GM12865 (cell line): ENCODE data around the gene SDCBP2.

Source experiments
- DNase-seq: peaks from one replicate; pipeline ENCODE4 v3.0.0; 2010; ENCODE audit warnings: low read depth
- H3K4me3 ChIP-seq: 2 replicates; pipeline ENCODE4 v1.5.1; 2011; ENCODE audit warnings: mild to moderate bottlenecking, low read depth, low read length, control low read depth
- CTCF ChIP-seq: IDR thresholded peaks from 2 replicates; pipeline ENCODE4 v1.5.1; 2011; ENCODE audit warnings: low read length, control low read depth, low read depth, inconsistent platforms; ENCODE audit not compliant: insufficient read depth; ENCODE audit errors: missing control alignments

SDCBP2 gene

GRCh38 chr20:1273366-1273765 is 55.6 kb downstream of the SDCBP2 start:
- TF ChIP-seq CTCF: no peak
- no peak overlapping the region for H3K4me3 ChIP-seq
- no peak for DNase-seq

- no peak for TF ChIP-seq CTCF
- H3K4me3 ChIP-seq: no peak overlapping the region
- no peak for DNase-seq
These were observed 56.4 kb downstream of the SDCBP2 start for GRCh38 chr20:1272368-1273100.

GRCh38 chr20:1269850-1270249 is 59.1 kb downstream of the SDCBP2 start:
- TF ChIP-seq CTCF: no peak
- no peak overlapping the region for H3K4me3 ChIP-seq
- DNase-seq: no peak

GRCh38 chr20:1269235-1269634 is 59.7 kb downstream of the SDCBP2 start:
- no peak overlapping the region for H3K4me3 ChIP-seq
- TF ChIP-seq CTCF: no peak
- DNase-seq: no peak

GRCh38 chr20:1267809-1268374 is 61.0 kb downstream of the SDCBP2 start:
- no peak overlapping the region for H3K4me3 ChIP-seq
- TF ChIP-seq CTCF: no peak
- no peak for DNase-seq

- H3K4me3 ChIP-seq: no peak overlapping the region
- TF ChIP-seq CTCF: no peak
- no peak for DNase-seq
These were observed 61.8 kb downstream of the SDCBP2 start for GRCh38 chr20:1267161-1267560.
